ENCODE results near the gene ZBTB44. TPM values are rescaled to one million over a fixed set of nuclear protein-coding genes. Genes with fewer than 3 reads are reported as not detected.

ZBTB44 gene
- total RNA-seq, 1 donor, result 76.5 TPM

GRCh38 chr11:130179396-130180306 is 135.1 kb downstream of the ZBTB44 start:
- H3K4me1 ChIP-seq (ENCODE audit: insufficient read depth, low read length), result peaks cover 28% of the 10 kb centered on the region
- H3K27me3 ChIP-seq (ENCODE audit: insufficient read depth, low read length), result no peaks in the 10 kb centered on the region
- no peak overlapping the region for H3K4me3 ChIP-seq (ENCODE audit: low read length)

GRCh38 chr11:130178441-130179339 is 136.0 kb downstream of the ZBTB44 start:
- peaks cover 28% of the 10 kb centered on the region for H3K4me1 ChIP-seq (ENCODE audit: insufficient read depth, low read length)
- H3K4me3 ChIP-seq (ENCODE audit: low read length), result no peak overlapping the region
- no peaks in the 10 kb centered on the region for H3K9me3 ChIP-seq (ENCODE audit: low read depth, low read length)
- H3K27me3 ChIP-seq (ENCODE audit: insufficient read depth, low read length), result no peaks in the 10 kb centered on the region

More at GRCh38 chr11:130179396-130180306, 135.1 kb downstream of the ZBTB44 start:
- H3K9me3 ChIP-seq (ENCODE audit: low read depth, low read length), result no peaks in the 10 kb centered on the region

GRCh38 chr11:130177782-130178181 is 136.9 kb downstream of the ZBTB44 start:
- H3K4me1 ChIP-seq (ENCODE audit: insufficient read depth, low read length), result peaks cover 28% of the 10 kb centered on the region
- H3K9me3 ChIP-seq (ENCODE audit: low read depth, low read length), result no peaks in the 10 kb centered on the region
- no peak overlapping the region for H3K4me3 ChIP-seq (ENCODE audit: low read length)
- no peaks in the 10 kb centered on the region for H3K27me3 ChIP-seq (ENCODE audit: insufficient read depth, low read length)

Other genes starting within 250 kb of the ZBTB44 start
- gene APLP2, start 245.0 kb downstream of the ZBTB44 start, total RNA-seq, result 316 TPM
- gene ST14, start 155.1 kb downstream of the ZBTB44 start, total RNA-seq, result 11.4 TPM
- gene ADAMTS8, start 113.7 kb upstream of the ZBTB44 start, total RNA-seq, result not detected
- gene ADAMTS15, start 133.7 kb upstream of the ZBTB44 start, total RNA-seq, result not detected

Measured in mononuclear cell (primary cell).